Epidermal melanocyte (primary cell): ENCODE results near the gene ALDH2.
"Not testable (repeated sequence)": the region's sequence is repeated elsewhere in the genome, so short reads cannot be mapped to it uniquely, and the experiment has no call there.

Source experiments
- DNase-seq: peaks from one replicate; pipeline ENCODE4 v3.0.0; 2011; ENCODE audit warnings: low spot score; ENCODE audit not compliant: insufficient read length

ALDH2 gene

DNA sequence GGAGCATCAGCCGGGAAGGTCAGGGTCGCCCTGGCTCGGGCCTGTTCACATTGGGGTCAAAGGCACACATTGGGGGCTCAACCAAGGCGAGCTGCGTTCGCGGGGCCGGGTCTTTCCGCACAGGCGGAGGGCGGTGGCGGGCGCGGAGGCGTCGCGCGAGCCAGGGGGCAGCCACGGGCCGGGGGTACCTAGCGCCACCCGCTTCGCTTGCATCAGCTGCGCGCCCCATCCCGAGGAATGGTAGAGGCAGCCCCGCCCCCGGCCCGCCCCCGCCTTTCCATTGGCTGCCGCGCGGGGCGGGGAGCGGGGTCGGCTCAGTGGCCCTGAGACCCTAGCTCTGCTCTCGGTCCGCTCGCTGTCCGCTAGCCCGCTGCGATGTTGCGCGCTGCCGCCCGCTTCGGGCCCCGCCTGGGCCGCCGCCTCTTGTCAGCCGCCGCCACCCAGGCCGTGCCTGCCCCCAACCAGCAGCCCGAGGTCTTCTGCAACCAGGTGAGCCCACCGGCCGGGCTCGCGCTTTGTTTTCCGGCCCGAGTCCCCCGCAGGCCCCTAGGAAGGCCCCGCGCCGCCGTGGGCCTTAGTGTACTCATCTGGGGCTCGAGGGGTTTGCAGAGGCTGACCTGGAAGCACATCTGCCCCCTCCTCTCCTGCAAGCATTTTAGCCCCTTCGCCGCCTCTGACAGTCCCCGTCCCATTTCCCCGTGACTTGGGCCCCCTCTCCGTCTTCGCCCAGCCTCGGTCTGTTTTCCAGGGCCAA, at the start of gene ALDH2:
ALDH2 (plus strand) TSS at position 326 of the 754 bp plus-strand sequence; CDS start at position 376, 50 bp downstream.
- peak; percentile 72 for DNase-seq

DNA sequence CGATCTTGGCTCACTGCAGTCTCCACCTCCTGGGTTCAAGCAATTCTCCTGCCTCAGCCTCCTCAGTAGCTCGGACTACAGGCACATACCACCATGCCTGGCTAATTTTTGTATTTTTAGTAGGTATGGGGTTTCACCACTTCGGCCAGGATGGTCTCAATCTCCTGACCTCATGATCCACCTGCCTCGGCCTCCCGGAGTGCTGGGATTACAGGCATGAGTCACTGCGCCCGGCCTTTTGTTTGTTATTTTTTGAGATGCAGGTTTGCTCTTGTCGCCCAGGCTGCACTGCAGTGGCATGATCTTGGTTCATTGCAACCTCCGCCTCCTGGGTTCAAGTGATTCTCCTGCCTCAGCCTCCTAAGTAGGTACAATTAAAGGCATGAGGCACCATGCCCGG, 47.4 kb upstream of the ALDH2 start:
- DNase-seq = not testable (repeated sequence)

GRCh38 chr12:111720457-111720856, 46.3 kb upstream of the ALDH2 start:
- DNase-seq = no peak

DNA sequence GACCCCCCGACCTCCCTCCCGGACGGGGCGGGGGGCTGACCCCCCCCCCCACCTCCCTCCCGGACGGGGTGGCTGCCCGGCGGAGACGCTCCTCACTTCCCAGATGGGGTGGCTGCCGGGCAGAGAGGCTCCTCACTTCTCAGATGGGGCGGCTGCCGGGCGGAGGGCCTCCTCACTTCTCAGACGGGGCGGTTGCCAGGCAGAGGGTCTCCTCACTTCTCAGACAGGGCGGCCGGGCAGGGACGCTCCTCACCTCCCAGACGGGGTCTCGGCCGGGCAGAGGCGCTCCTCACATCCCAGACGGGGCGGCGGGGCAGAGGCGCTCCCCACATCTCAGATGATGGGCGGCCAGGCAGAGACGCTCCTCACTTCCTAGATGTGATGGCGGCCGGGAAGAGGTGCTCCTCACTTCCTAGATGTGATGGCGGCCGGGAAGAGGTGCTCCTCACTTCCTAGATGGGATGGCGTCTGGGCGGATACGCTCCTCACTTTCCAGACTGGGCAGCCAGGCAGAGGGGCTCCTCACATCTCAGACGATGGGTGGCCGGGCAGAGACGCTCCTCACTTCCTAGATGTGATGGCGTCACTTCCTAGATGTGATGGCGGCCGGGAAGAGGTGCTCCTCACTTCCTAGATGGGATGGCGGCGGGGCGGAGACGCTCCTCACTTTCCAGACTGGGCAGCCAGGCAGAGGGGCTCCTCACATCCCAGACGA, 42.9 kb upstream of the ALDH2 start:
- not testable (repeated sequence) for DNase-seq

GRCh38 chr12:111728795-111729194, 37.9 kb upstream of the ALDH2 start:
- DNase-seq = no peak

DNA sequence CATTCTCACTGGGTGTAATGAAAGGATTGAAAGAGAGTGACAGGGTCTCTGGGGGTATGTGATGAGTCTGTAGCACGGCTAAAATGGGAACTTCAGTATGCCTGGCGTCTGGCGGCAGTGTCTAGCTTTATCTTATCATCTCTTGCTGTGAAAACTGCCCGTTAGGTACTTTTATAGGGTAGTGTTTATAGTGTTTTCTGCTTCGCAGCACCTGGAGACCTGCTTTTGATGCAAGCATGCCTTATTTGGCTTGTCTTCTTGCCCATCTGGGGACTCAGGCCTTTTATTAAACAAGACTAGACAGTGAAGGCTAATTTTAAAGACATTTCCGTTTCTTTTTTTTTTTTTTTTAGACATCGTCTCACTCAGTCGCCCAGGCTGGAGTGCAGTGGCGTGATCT, 36.3 kb upstream of the ALDH2 start:
- no peak for DNase-seq

GRCh38 chr12:111732786-111733185, 33.9 kb upstream of the ALDH2 start:
- no peak for DNase-seq

DNA sequence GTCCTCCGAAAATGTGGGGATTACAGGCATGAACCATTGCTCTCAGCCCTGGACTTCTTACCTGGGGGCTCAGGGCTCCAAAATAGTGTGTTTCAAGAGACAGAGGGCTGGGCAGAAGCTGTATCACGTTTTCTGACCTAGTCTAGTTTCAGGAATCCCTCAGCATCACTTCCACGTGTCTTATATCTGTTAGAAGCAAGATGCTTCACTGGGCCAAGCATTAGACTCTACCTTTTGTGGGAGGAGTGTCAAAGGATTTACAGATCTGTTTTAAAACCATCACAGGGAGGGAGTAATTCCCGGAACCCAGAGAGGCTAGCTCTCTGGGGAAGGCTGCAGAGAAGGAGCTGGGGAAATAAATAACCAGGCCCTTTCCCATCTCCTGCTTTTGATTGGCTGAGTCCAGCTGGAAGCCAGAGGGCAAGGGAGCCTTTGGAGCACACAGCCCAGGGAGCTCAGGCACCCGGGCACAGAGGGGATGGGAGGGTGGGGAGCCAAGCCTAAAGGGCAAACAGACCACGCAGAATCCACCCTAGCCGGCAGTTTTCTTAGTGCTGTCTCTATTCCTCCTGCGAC, 33.3 kb upstream of the ALDH2 start:
- no peak for DNase-seq

DNA sequence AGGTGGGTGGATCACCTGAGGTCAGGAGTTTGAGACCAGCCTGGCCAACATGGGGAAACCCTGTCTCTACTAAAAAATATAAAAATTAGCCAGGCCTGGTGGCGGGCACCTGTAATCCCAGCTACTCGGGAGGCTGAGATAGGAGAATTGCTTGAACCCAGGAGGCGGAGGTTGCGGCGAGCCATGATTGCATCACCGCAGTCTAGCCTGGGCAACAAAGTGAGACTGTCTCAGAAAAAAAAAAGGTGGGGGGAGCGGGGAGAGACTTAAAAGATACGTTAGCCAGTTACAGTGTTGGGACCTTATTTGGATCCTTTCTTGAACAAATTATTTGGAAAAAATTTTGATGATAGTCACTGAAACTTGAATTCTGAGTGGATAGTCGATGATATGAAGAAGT, 27.2 kb upstream of the ALDH2 start:
- not testable (repeated sequence) for DNase-seq

DNA sequence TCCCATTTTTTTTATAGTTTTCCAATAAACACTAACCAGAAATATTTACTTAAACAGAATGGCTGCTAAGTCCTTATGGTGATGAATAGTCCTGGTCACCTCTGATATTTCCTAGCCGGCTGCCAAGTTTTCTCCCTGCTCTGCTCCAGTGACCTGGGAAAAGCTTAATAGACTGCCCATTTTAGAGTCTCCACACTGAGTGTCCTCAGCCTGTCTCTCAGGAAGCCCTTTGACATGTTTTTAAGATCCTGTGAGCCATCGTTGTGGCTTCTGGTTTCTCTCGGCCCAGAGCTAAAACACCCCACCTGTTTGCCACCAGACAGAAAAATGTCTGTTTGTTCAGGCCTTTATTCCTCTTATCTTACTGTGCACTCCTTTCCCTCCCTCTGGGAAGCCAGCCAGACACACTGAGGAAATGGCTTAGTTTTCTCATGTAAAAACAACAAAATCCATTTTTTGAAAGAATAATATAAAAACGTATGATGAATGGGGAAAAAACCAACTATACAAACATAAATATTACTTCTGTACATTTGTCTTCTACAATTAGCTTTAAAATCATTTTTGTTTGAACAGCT, 25.4 kb upstream of the ALDH2 start:
- DNase-seq = no peak

DNA sequence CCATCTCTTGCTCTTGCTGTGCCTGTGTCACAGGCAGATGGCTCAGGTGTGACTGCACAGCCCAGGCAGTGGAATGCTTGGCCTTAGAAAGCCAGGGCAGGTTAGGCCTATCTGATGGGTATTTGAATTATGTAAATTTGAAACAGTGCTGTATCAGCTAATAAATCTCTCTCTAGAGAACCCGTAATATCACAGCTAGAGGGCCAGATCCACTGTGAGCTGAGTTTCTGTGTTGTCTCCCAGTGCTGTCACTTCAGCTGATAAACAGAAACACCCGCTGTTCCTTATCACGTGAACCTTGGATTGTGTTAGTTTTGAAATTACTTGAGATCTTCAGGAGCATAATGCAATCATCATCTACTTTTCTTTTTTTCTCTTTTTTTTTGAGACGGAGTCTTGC, 21.5 kb upstream of the ALDH2 start:
- no peak for DNase-seq

- no peak for DNase-seq
Measured at GRCh38 chr12:111747333-111747732, 19.4 kb upstream of the ALDH2 start.

DNA sequence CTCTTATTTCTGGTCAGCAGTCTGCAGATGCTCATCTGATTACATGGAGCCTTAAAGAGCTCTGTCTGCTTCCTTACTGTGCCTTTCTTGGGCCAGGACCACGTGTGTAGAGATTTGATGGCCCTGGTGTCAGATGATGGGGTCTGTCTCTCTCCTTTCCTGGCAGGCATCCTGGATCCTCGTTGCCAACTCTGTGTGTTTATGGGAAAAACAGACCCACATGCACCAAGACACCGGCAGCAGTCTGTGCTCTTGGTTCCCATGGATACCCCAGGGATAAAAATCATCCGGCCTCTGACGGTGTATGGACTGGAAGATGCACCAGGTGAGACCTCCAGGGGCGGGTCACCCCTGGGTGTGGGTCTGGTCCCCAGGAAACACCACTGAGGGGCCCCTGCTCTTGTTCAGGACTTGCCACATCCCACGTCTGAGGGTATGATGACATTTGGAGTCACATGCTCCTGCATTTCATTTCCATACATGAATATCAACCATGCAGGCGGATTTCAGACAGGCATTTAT, 18.5 kb upstream of the ALDH2 start:
- DNase-seq = no peak

DNA sequence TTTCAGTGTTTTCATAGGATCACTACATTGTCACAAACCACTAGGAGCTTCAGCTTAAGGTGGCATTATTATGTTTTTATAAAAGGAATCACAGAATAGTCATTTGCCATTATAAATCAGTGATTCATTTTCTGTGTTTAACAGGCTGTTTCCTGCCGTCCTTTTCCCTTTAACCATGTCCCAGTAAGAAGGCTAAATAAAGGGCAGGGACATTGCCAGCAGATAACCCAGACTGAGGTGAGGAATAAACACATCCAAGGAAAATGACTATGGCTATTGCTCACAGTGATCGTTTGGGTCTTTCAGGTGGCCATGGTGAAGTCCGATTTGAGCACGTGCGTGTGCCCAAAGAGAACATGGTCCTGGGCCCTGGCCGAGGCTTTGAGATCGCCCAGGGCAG, 17.9 kb upstream of the ALDH2 start:
- no peak for DNase-seq

- DNase-seq = no peak
Measured at GRCh38 chr12:111749391-111749790, 17.3 kb upstream of the ALDH2 start.

- DNase-seq = peak; percentile 70
Measured at GRCh38 chr12:111753144-111753881, 13.4 kb upstream of the ALDH2 start.

GRCh38 chr12:111754671-111755070, 12.1 kb upstream of the ALDH2 start:
- no peak for DNase-seq

DNA sequence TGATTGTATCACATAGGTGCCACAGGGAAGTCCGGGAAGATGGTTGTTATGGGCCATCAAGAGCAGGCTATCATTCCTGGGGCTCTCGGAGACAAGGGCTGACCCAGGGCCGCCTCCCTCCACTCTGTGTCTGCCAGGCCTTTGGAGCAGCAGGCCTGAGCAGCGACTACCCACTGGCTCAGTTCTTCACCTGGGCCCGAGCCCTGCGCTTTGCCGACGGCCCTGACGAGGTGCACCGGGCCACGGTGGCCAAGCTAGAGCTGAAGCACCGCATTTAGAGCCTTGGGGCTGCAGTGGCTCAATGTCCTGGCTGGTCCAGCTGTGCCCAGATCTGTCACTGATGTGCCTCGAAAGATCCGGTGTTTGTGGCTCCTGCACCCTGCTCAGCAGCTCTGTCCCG, 10.5 kb upstream of the ALDH2 start:
- no peak for DNase-seq

GRCh38 chr12:111756681-111757080, 10.1 kb upstream of the ALDH2 start:
- DNase-seq = no peak

DNA sequence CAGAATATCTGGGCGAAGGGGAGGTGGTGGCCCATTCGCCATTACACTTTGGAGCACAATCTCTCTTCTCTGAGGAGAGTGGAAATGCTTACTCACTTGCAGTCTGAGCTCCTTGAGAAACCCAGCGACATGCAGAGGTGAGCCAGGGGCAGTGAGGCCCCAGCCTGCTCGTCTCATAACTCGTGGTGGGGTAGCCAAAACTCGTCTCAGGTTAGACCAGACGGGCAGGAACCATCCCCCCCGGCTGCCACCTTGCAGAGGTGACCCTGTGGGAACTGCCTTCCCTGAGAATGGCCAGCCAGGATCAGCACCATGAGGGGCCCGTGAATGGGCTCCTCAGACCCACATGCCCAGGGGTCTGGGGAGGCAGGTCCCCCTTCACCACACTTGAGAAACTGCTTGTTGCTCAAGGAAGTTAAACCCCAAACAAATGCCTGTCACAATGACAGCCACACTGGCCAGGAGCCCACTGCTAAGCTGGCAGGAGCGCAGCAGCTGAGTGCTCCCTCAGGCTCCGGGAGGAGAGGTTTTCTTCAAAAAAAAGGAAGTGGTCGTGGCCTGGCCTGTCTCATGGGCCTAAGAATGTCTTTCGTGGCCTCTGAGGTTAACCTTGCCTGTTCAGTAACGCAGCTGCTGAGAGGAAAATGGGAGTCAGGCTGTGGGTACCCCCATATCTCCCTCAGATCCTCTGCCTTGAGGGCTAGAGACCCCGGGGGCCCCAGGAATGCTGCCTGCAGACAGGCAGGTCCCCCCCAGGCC, 9.2 kb upstream of the ALDH2 start:
- DNase-seq = no peak
